HG02623 (cell line): ENCODE results near the gene FREM1.

Experiments
- ATAC-seq: cut with Tn5 transposase; IDR thresholded peaks from one replicate; pipeline ENCODE4 v1.9.1; 2021; ENCODE audit warnings: moderate library complexity; ENCODE audit not compliant: unreplicated experiment

Gene FREM1

DNA sequence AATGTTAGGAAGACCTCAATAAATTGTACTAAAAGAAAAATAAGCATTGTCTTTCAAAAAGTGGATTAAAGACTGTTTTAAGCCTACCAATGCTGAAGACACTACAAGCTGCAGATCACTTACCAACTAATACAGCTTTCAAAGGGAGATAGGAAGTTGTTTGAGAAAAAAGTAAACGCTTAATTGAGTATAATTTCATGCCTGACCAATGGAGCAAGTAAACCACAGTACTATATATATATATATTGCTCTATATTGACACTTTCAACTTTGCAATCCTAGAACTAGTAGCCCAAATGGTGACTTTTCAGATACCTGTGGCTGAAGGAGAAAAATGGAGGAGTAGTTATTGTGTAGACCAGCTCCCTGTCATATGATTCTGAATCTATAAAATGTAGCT, 85.7 kb downstream of the FREM1 start:
- ATAC-seq, result no peak

DNA sequence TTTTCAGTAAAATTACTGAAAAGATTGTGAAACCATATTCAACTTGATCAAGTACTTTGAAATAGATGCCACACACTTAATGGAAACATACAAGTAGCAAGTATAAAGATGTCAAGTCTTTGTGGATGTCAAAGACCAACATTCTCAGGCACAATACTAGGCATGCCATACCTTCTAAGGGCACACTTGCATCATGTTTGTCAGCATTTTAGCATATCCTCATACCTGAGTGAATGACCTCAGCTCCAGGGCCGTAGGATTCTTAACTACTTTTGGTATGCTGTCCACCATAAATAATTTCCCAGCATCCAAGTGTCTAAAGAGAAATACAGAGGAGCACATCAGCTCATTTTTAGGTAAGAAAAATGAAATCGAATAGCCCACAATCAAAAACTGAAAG, 86.4 kb downstream of the FREM1 start:
- no peak for ATAC-seq

- ATAC-seq, result no peak
Observed at GRCh38 chr9:14822666-14823065, 87.6 kb downstream of the FREM1 start.

- no peak for ATAC-seq
Observed at GRCh38 chr9:14819183-14819582, 91.0 kb downstream of the FREM1 start.

GRCh38 chr9:14814249-14814628, 96.0 kb downstream of the FREM1 start:
- ATAC-seq, result no peak

DNA sequence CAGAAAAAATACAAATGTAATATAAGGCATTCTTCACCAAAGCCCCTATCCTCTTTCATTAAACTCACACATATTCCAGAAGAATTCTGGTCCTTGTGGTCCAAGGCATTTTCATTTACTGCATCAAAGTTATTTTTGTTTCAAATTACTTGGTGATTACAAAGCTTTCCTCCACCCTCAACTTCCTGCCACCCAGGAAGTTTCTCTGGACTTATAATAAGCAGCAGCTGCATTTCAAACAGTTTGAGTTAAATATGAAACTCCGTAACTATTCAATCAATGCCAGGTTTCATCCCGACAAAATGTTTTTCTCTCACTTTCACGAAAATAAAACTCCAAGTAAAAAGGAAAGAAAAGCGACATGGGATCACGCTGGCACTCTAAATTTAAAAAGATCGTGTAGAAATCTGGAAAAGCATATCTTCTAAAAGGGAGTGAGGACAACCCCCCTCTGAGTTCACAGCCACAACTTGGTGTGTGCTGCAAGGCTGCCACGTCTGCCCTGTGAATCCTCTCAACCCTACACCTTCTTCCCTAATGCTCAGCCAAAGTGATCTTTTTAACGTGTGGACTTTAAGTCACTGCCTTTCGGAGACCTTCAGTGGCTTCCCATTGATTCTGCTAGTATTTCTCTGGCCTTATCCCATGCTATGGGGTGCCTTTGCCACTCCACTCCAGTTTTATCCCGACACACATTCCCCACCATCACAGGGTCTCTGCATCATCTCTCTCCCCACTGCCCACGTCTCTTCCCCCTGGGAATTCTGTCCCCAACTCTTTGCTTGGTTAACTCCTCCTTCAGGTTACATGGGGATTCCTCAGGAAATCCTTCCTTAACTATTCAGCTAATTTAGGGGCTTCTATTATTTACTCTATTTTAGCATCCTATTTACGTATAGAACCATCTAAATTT, 96.6 kb downstream of the FREM1 start:
- no peak for ATAC-seq

GRCh38 chr9:14812806-14813205, 97.4 kb downstream of the FREM1 start:
- no peak for ATAC-seq

DNA sequence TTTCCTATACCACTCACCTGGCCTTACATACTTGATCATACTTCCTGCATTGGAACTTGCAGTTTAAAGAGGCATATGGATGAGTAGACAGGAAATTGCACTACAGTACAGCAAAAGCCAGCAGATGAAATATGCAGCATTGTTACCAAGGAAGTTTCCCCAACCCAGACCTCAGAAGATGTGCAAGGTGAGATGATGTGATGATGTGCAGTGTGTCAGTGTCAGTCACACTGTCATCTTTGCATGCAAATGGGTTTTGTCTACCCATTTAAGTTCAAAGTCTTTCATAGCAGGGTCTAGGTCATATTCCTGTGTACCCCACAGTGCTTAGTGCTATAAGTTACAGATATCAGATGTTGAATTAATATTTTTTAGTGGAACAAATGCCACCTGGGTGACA, 98.4 kb downstream of the FREM1 start:
- ATAC-seq, result no peak

DNA sequence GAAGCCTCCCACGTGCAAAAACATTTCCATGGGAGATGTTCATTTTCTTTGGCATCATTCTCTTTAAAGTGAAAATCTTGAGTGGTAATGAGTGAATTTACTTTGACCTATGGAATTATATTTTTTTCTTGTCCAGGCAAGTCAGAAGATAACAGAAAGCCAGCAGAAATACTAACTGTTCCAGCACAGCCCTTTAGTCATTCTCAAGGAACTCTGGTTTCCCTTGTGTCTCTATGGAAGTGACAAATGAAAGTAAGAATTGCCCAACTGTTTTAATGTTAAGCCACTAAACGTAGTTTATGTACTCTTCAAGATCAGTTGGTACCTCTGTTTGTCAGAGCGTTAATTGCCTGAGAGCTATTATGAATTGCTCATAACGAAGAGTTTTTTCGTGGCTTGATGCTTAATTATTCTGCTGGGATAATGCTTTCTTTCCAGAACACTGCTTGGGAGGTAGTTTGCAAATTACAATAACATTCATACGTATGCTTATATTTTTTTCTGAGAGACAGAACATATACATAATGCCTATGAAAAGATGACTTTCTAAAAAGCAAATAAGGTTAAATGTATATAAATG, 103.2 kb downstream of the FREM1 start:
- no peak for ATAC-seq

GRCh38 chr9:14799030-14799429, 111.2 kb downstream of the FREM1 start:
- no peak for ATAC-seq

DNA sequence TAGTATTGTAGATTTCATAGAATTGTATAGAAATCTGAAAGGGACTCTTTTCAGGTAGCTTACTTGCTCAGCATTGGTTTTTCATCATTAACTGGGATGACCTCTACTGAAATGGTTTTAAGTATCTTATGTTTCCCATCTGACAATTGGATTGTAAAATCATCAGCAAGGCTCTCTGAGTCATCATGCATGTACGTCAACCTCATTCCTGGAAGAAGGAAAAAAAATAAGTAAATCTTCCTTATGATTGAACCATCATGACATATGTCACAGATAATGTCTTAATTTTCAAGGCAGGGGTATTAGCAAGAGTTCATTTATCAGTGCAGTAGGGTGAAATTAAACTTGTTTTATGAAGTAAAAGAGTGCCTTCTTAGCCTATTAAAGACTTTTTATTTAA, 112.8 kb downstream of the FREM1 start:
- ATAC-seq, result no peak

DNA sequence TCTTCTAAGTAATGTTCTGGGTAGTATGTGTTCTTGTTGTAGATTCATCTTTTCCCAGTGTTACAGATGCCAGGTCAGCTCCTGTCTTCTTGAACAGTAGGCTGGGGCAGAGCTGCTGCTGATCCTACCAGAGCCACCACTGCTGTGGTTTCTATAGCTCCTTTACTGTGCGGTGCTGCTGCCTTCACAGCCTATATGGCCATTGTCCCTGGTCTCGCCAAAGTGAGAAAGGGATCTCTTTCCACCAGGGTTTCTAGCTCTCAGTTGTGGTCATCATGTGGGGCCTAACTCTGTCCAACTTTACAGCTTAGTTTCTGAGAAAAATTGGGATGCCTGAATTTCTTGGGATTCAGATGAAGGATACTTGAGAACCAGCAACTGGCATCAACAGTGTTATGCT, 116.8 kb downstream of the FREM1 start:
- ATAC-seq, result no peak

GRCh38 chr9:14790628-14791027, 119.6 kb downstream of the FREM1 start:
- no peak for ATAC-seq

- no peak for ATAC-seq
Observed at GRCh38 chr9:14788846-14789245, 121.4 kb downstream of the FREM1 start.

GRCh38 chr9:14783358-14783757, 126.9 kb downstream of the FREM1 start:
- ATAC-seq, result no peak

- ATAC-seq, result no peak
Observed at GRCh38 chr9:14782286-14783051, 127.8 kb downstream of the FREM1 start.

DNA sequence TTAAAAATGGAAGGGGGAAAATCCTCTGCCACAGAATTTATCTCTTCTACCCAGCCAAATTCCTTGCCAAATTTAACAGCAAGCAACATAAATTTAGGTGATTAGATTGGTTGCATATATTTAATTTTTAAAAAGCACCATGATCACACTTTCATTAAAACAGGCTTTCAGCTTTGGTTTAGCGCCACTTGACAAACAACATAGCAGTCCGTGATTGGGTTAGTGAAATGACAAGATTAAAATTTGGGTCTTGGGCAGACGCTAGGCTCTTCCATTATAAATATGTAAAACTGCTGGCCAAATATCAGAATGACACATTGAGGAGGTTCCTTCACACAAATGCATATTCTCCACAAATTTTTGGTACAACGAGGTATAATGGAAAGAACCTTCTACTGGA, 129.5 kb downstream of the FREM1 start:
- ATAC-seq, result no peak

- no peak for ATAC-seq
Observed at GRCh38 chr9:14780251-14780650, 130.0 kb downstream of the FREM1 start.

GRCh38 chr9:14779566-14780022, 130.6 kb downstream of the FREM1 start:
- no peak for ATAC-seq

- no peak for ATAC-seq
Observed at GRCh38 chr9:14778565-14778964, 131.7 kb downstream of the FREM1 start.

DNA sequence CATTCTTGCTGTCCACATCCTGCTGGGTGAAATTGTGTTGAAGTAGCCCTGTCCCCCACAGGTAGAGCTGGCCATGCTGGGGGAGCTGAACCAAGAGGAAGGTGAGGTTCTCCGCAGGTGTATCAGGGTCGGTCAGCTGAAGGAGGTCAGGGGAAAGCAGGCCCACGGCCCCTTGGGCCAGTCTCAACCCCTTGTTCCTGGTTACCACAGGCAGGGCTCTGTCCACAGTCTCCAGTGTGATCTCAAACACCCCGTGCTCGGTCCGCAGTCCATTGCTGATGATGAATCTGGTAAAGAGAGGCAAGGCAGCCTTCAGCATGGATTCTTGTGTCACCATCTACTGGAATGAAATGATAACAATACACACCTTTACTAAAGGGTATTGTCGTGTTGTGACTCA, 134.3 kb downstream of the FREM1 start:
- ATAC-seq, result no peak

GRCh38 chr9:14770592-14770991, 139.6 kb downstream of the FREM1 start:
- no peak for ATAC-seq
